UCSD-AML1 (cell line): Measurements from ENCODE around the gene LPIN1.
"Not testable (repeated sequence)": the region's sequence is repeated elsewhere in the genome, so short reads cannot be mapped to it uniquely, and the experiment has no call there.

Source experiments
- DNase-seq: peaks from one replicate; lab custom pipeline; 2025; ENCODE audit not compliant: unreplicated experiment; lab: John Stamatoyannopoulos, UW

LPIN1 gene

GRCh38 chr2:11829324-11829946, 83.0 kb downstream of the LPIN1 start:
- peak; percentile 70 for DNase-seq

GRCh38 chr2:11829947-11830707, 83.7 kb downstream of the LPIN1 start:
- DNase-seq = peak; percentile 68

DNA sequence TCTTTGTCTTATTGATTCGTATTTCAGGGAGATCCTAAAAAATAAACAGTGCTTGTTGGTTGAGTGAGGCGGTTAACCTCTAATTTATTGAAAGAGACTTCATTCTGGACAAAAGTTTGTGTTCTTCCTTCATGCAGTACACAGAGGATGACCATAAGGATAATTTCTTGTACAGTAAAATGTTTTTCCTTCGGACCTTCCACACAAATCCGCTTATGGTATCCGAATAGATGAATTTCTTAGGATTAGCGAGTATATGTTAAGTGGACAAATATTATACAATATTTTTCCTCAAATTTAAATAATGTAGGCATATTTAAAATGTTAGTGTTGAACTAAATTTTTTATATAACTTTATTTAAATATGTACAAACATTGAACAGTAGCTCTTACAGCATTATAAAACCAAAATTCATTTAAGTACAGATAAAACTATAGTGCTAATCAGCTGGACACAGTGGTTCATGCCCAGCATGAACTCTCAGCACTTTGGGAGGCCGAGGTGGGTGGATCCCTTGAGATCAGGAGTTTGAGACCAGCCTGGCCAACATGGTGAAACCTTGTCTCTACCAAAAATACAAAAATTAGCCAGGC, 84.4 kb downstream of the LPIN1 start:
- DNase-seq = no peak

DNA sequence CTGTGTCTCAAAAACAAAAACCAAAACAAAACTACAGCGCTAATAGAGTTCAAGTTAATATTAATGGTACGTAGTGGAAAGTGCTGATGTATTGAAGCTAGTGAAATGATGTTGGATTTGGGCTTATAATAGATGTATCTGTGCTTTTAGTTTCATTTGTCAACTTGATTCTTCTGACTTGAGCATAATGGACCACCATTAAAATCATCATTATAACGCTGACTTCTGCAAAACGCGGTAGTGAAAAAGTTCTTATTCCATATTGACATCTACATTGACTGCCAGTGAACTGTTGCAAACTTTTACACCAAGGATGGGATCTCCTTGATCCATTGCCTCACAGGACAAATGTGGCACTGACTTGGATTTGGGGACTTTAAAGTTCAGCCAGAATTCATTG, 85.0 kb downstream of the LPIN1 start:
- DNase-seq = no peak

GRCh38 chr2:11832531-11832930, 86.1 kb downstream of the LPIN1 start:
- no peak for DNase-seq

GRCh38 chr2:11833601-11834000, 87.2 kb downstream of the LPIN1 start:
- no peak for DNase-seq

- DNase-seq = no peak
Measured at GRCh38 chr2:11835403-11835802, 89.0 kb downstream of the LPIN1 start.

DNA sequence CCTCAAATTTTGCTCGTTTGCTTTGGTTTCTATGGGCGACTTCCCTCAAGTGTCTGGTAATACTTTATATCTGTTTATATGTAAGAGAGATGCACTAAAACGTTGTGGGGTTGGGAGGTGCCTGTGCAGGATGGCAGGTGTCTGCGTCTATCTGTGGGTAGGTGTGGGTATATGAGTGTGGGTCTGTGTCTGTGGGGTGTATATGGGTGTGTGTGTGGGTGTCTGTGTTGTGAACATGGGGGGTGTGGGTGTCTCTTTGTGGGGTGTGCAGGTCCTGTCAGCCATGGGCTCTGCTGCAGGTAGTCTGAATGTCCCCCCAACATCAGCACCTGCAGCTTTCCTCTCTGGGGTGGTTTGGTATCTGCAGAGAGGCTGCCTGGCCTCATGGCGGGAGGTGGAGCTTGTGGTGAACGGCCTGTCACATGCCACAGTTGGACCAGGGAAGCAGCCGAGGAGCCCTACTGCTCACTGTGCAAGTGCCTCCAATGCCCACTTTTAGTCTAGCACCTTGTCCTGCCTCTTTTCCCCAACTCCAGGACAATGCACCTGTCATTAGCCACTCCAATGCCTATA, 90.3 kb downstream of the LPIN1 start:
- no peak for DNase-seq

DNA sequence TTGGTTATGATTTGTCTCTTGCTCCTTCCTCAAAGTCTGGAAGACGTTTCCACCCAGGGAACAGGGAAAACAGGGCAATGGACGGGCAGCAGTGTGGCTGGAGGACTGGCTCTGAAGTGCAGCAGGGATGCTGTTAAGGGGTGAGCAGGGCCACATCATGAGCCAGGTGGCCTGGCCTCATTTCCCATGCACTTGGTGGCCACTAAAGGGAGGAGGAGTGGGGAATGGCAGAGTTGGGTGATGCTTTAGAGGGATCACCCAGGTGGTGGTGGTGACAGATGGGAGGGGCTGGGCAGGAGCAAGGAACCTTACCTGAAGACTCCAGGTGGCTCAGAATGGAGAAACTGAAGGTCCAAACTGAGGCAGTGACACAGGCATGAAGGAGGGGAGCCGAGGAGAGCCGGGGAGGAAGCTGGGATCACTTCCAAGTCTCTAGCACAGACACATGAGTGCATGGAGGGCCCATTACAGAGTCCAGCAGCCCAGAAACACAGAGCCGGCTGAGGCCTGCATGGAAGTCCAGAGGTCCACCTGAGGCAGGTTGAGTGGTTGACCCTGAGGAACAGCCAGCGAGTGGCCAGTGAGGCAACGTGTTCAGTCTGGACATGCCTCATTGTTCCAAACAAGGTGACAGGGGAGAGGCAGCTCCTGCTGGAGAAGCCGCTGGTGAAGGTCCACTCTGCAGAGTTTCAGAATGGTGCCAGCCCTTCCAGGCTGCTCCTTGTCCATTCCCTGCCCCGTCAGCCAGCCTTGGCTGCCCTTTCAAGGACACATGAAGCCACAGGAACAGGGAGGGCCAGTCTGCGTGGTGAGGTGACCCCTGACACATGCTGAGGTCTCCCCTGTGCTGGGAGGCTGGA, 91.7 kb downstream of the LPIN1 start:
- DNase-seq = no peak

DNA sequence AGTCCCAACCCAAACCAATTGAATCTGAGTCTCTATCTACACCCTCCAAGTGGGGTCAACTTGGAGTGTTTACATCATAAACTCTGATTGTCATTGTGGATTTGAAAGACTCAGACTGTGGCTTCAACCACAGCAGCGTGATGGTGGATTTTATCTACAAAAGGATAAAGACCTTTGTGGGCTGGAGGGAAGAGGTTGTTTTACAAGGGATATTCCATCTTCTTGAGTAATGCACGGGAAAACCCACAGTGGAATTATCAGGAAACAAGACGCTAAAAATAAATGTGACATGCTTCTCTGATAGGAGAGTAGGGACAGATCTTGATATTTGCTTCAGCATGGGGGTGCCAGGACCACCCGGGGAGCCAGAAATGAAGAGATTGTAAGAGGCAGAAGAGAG, 93.5 kb downstream of the LPIN1 start:
- no peak for DNase-seq

GRCh38 chr2:11842336-11842735, 95.9 kb downstream of the LPIN1 start:
- DNase-seq = no peak

GRCh38 chr2:11844798-11845197, 98.4 kb downstream of the LPIN1 start:
- not testable (repeated sequence) for DNase-seq

- DNase-seq = not testable (repeated sequence)
Measured at GRCh38 chr2:11847935-11848334, 101.5 kb downstream of the LPIN1 start.

- DNase-seq = no peak
Measured at GRCh38 chr2:11850082-11850481, 103.7 kb downstream of the LPIN1 start.

DNA sequence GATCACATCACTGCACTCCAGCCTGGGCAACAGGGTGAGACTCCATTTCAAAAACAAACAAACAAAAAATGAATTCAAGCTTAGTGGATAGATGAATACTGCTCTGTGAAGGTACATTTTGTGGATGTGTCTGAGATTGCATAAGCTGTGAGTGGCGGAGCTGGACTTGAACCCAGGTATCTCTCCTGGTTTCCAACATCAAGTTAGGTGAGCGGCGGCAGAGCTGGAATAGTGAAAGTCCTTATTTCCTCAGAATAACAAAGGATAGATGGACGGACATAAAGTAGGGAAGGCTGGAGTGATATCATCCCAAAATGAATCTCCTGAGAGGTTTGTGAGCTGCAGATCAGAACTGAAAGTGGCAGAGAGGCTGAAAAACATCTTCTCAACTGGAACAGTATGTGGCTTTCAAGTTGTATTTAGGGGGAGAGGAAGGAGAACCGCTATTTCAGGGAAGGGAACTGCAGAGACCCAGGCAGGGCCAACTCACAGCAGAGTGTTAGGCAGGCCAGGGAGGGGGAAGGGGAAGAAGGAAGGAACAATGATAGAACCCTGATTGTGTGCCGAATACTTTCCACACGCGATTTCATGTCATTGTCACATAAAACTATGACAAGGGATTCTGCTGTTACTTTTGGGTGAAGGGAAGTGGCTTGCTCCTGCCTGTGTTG, 106.2 kb downstream of the LPIN1 start:
- no peak for DNase-seq

DNA sequence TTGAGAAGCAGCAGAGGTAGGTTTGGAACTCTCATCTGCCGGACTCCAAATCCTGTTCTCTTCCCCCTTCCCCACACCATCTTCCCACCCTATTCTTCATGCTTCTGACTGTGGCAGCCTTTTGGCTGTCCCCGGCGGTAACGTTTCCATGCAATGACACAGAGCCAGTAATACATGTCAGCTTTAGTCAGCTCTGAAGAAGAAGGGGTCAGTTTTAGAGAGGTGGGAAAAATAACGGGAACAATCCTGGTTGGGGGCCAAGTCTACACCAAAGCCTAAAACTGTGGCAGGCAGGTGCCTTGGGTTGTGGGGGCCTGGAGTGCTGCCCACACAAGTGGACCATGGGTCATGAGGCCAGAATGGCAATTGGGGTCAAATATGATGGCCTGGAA, 106.8 kb downstream of the LPIN1 start:
- DNase-seq = no peak

DNA sequence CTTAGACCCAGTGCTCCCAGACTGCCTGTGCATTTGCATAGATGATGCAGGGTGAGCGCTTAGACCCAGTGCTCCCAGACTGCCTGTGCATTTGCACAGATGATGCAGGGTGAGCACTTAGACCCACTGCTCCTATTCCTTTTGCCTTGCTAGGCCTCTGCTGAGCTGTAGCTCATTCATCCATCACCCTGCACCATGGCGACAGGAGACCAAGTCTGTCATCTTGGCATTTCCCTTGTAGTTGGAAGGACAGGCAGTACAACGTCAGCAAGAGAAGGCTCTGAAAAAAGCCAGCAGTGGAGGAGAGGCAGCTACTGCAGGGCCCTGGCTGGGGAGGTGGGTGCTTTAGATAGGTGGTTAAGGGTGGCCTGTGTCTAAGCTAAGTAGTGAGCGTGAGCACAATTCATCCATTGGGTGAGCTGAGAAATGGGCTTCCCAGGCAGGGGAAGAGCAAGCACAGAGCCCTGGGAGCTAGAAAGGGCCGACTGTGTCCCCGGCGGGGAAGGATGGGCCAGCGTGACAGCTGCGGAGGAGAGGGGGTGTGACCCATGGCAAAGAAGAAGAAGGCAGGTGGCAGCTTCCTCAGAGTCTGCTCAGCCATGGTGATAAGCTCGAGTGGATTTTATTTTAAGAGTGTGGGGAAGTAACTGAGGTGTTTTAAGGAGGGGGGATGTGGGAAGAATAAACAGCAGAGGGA, 108.8 kb downstream of the LPIN1 start:
- DNase-seq = no peak

DNA sequence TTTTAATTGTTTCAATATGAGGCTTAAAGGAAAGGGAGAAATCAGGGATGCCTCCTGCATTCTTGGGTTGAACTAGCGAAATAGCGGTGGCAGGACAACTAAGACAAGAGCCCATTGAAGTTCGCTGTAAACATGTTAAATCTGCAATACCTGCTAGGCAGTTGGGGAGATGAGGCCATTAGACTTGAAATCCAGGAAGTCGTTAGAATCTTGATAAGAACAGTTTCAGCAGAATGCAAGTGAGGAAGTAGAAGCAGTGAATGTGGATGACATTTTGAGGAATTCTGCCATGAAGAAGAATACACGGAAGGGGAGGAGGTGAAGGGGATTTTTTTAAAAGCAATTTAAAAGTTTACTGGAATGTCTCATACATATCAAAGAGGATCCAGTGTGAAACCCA, 109.7 kb downstream of the LPIN1 start:
- DNase-seq = no peak

DNA sequence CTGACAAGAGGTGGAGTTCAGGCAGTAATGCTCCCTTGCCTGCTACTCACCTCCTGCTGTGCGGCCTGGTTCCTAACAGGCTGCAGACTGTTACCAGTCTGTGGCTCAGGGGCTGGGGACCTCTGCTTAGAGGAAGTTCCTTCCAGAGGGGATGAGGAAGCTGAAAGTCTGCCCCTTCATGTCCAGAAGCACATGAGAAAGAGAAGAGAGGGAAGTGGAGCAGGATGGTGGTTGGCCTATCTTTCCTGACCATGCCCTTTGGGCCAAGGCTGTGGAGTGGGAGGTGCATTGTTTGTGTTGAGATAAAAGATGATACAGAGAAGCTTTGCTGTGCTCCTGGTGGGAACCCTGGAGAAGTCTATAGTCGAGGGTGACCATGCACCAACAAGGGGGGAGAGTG, 112.5 kb downstream of the LPIN1 start:
- DNase-seq = peak; percentile 26

GRCh38 chr2:11859975-11860374, 113.5 kb downstream of the LPIN1 start:
- not testable (repeated sequence) for DNase-seq
